ENCODE data around the gene PRDM15. TPM values are rescaled to one million over a fixed set of nuclear protein-coding genes. Genes with fewer than 3 reads are reported as not detected.

The PRDM15 gene
- total RNA-seq, 6 donors from 2014 or later = 5.3 to 31.4 (median 7.4) TPM

GRCh38 chr21:41766883-41767605, 112.1 kb downstream of the PRDM15 start, which contains the start of gene RIPK4:
Gene RIPK4, minus strand, starts transcription at chr21:41767052. Its CDS starts 11 bp downstream, at chr21:41767041.
- peak; percentile 62 to 79 for ATAC-seq (ENCODE audit: low FRiP score in 2 of 2)
- Histone ChIP-seq H3K27me3 (peaks cover 0 to 36% (median 16%) of the 10 kb centered on the region in 4 donors), H3K4me1 (peaks cover 28 to 72% (median 43%) of the 10 kb centered on the region in 4 donors), H3K4me3 (peak within 1 kb of the TSS; percentile 11 to 65 (median 54)), H3K9me3 (no peaks in the 10 kb centered on the region), H3K27ac (peak within 1 kb of the TSS; percentile 73 to 85 (median 78)), H3K36me3 (no peaks in the 10 kb centered on the region)
- DNase-seq = peak; percentile 83 to 94
- TF ChIP-seq POLR2A (IDR thresholded peaks at IDR 0.05) = peak in 2 of 4 donors; percentile 86 to 89
- TF ChIP-seq POLR2AphosphoS5 (IDR thresholded peaks at IDR 0.05) = peak; percentile 65 to 86
- TF ChIP-seq CTCF (IDR thresholded peaks at IDR 0.05) = no peak
- no peak for TF ChIP-seq EP300 (IDR thresholded peaks at IDR 0.05)
- WGBS, 2 donors = 4 to 7% methylated on average over 24 to 32 of the region's 53 CpGs

- DNase-seq (peak in 1 of 2 donors; percentile 86), ATAC-seq (ENCODE audit: low FRiP score in 2 of 2) (no peak)
- 11 to 22% methylated on average over 9 to 70 of the region's 88 CpGs for WGBS, 2 donors
- Histone ChIP-seq H3K27ac (peak overlapping the region; percentile 73 to 85 (median 78)), H3K36me3 (no peaks in the 10 kb centered on the region), H3K4me1 (peaks cover 35 to 80% (median 50%) of the 10 kb centered on the region in 4 donors), H3K4me3 (peak overlapping the region; percentile 11 to 65 (median 54)), H3K9me3 (no peaks in the 10 kb centered on the region), H3K27me3 (peaks cover 0 to 36% (median 16%) of the 10 kb centered on the region in 4 donors)
- TF ChIP-seq POLR2AphosphoS5 (IDR thresholded peaks at IDR 0.05) (no peak), POLR2A (IDR thresholded peaks at IDR 0.05) (no peak), CTCF (IDR thresholded peaks at IDR 0.05) (no peak)
These were observed 112.9 kb downstream of the PRDM15 start for GRCh38 chr21:41765973-41766882.

- Histone ChIP-seq H3K27ac (peak overlapping the region; percentile 73 to 85 (median 78)), H3K4me3 (peak overlapping the region in 3 of 4 donors; percentile 54 to 65 (median 54)), H3K27me3 (peaks cover 0 to 36% (median 16%) of the 10 kb centered on the region in 4 donors), H3K4me1 (peaks cover 43 to 88% (median 58%) of the 10 kb centered on the region in 4 donors), H3K36me3 (no peaks in the 10 kb centered on the region), H3K9me3 (no peaks in the 10 kb centered on the region)
- 53 to 63% methylated on average over 11 of the region's 11 CpGs for WGBS, 2 donors
- DNase-seq (no peak), ATAC-seq (ENCODE audit: low FRiP score in 2 of 2) (no peak)
- no peak for TF ChIP-seq CTCF (IDR thresholded peaks at IDR 0.05)
- no peak for TF ChIP-seq EP300 (IDR thresholded peaks at IDR 0.05)
- TF ChIP-seq POLR2AphosphoS5 (IDR thresholded peaks at IDR 0.05) = no peak
- TF ChIP-seq POLR2A (IDR thresholded peaks at IDR 0.05) = no peak
These were observed 113.7 kb downstream of the PRDM15 start for GRCh38 chr21:41765420-41765821.

GRCh38 chr21:41764558-41765419, 114.4 kb downstream of the PRDM15 start:
- DNase-seq = no peak
- Histone ChIP-seq H3K9me3 (no peaks in the 10 kb centered on the region), H3K4me3 (peak overlapping the region in 2 of 4 donors; percentile 54 to 65), H3K27me3 (peaks cover 0 to 36% (median 16%) of the 10 kb centered on the region in 4 donors), H3K4me1 (peaks cover 43 to 91% (median 60%) of the 10 kb centered on the region in 4 donors), H3K27ac (peak overlapping the region in 3 of 4 donors; percentile 17 to 85 (median 84)), H3K36me3 (no peaks in the 10 kb centered on the region)
- WGBS, 2 donors = 51 to 67% methylated on average over 5 to 7 of the region's 7 CpGs
- ATAC-seq (ENCODE audit: low FRiP score in 2 of 2) = no peak
- TF ChIP-seq POLR2AphosphoS5 (IDR thresholded peaks at IDR 0.05) (no peak), EP300 (IDR thresholded peaks at IDR 0.05) (no peak), POLR2A (IDR thresholded peaks at IDR 0.05) (no peak), CTCF (IDR thresholded peaks at IDR 0.05) (no peak)
